SK-N-SH treated with all-trans-retinoic acid at 6 μM for 48 hours (cell line): Measurements from ENCODE around the gene STX12.

Experiments used
- ATAC-seq: fragments of 200-7000 bp; cut with Tn5 transposase; 3 replicates; pipeline ENCODE4 v1.9.1; 2020; ENCODE audit warnings: mild to moderate bottlenecking, moderate library complexity
- ARNTL ChIP-seq: fragments of 450-650 bp; formaldehyde crosslinking; IDR thresholded peaks from 2 replicates; pipeline ENCODE4 v1.5.0; 2020; ENCODE audit warnings: low read depth, mild to moderate bottlenecking, moderate library complexity, borderline replicate concordance
- BACH2 ChIP-seq: fragments of 250-450 bp; sonication (Bioruptor Pico); IDR thresholded peaks from 2 replicates; pipeline ENCODE4 v1.9.0; 2021; ENCODE audit warnings: mild to moderate bottlenecking, borderline replicate concordance
- CREB5 ChIP-seq: fragments of 250-450 bp; sonication (Bioruptor Pico); IDR thresholded peaks from 2 replicates; pipeline ENCODE4 v1.5.1; 2020; ENCODE audit warnings: low read depth, mild to moderate bottlenecking, moderate library complexity
- ESRRG ChIP-seq: fragments of 250-450 bp; sonication (Bioruptor Pico); IDR thresholded peaks from 2 replicates; pipeline ENCODE4 v1.6.1; 2021; ENCODE audit warnings: mild to moderate bottlenecking
- GLIS3 ChIP-seq: fragments of 250-450 bp; sonication (Bioruptor Pico); IDR thresholded peaks from 2 replicates; pipeline ENCODE4 v1.5.0; 2020; ENCODE audit warnings: mild to moderate bottlenecking, moderate library complexity
- ISL1 ChIP-seq: fragments of 250-450 bp; sonication (Bioruptor Pico); IDR thresholded peaks from 2 replicates; pipeline ENCODE4 v2.1.2; 2022; ENCODE audit warnings: mild to moderate bottlenecking, moderate library complexity
- OSR1 ChIP-seq: fragments of 250-450 bp; sonication (Bioruptor Pico); IDR thresholded peaks from 2 replicates; pipeline ENCODE4 v1.8.0; 2022; ENCODE audit warnings: moderate library complexity, mild to moderate bottlenecking, inconsistent platforms
- PATZ1 ChIP-seq: fragments of 250-450 bp; sonication (Bioruptor Pico); IDR thresholded peaks from 2 replicates; pipeline ENCODE4 v1.8.0; 2020; ENCODE audit warnings: mild to moderate bottlenecking, moderate library complexity, borderline replicate concordance
- PPARA ChIP-seq: fragments of 250-450 bp; sonication (Bioruptor Pico); IDR thresholded peaks from 2 replicates; pipeline ENCODE4 v1.5.0; 2020; ENCODE audit warnings: mild to moderate bottlenecking, borderline replicate concordance
- RARB ChIP-seq: fragments of 250-450 bp; sonication (Bioruptor Pico); IDR thresholded peaks from 2 replicates; pipeline ENCODE4 v1.8.0; 2021; ENCODE audit warnings: mild to moderate bottlenecking, moderate library complexity
- SNAI2 ChIP-seq: fragments of 250-450 bp; sonication (Bioruptor Pico); IDR thresholded peaks from 2 replicates; pipeline ENCODE4 v1.5.0; 2020; ENCODE audit warnings: mild to moderate bottlenecking, moderate library complexity
- TCF4 ChIP-seq: fragments of 250-450 bp; sonication (Bioruptor Pico); IDR thresholded peaks from 2 replicates; pipeline ENCODE4 v1.8.0; 2021; ENCODE audit warnings: mild to moderate bottlenecking, moderate library complexity, borderline replicate concordance
- ZC3H10 ChIP-seq: fragments of 250-450 bp; sonication (Bioruptor Pico); IDR thresholded peaks from 2 replicates; pipeline ENCODE4 v1.5.1; 2021; ENCODE audit warnings: mild to moderate bottlenecking, moderate library complexity
- ZFP3 ChIP-seq: fragments of 250-450 bp; sonication (Bioruptor Pico); IDR thresholded peaks from 2 replicates; pipeline ENCODE4 v1.5.0; 2020; ENCODE audit warnings: mild to moderate bottlenecking, moderate library complexity
- ZFP30 ChIP-seq: fragments of 450-650 bp; formaldehyde crosslinking; IDR thresholded peaks from 2 replicates; pipeline ENCODE4 v1.5.0; 2022; ENCODE audit warnings: mild to moderate bottlenecking, moderate library complexity
- ZNF565 ChIP-seq: fragments of 450-650 bp; formaldehyde crosslinking; conservative IDR thresholded peaks from 2 replicates; pipeline ENCODE4 v1.5.0; 2020; ENCODE audit warnings: low read depth, mild to moderate bottlenecking, moderate library complexity
- ZNF70 ChIP-seq: fragments of 450-650 bp; formaldehyde crosslinking; IDR thresholded peaks from 2 replicates; pipeline ENCODE4 v1.5.0; 2020; ENCODE audit warnings: mild to moderate bottlenecking, moderate library complexity
- ZNF8 ChIP-seq: fragments of 450-650 bp; formaldehyde crosslinking; IDR thresholded peaks from 2 replicates; pipeline ENCODE4 v1.5.0; 2020; ENCODE audit warnings: mild to moderate bottlenecking, moderate library complexity
- TF ChIP-seq, protein P1 (sequence below): fragments of 250-450 bp; sonication (Bioruptor Pico); IDR thresholded peaks from 2 replicates; pipeline ENCODE4 v1.5.1; 2021; ENCODE audit warnings: mild to moderate bottlenecking, moderate library complexity
- TF ChIP-seq, protein P2 (sequence below): fragments of 250-450 bp; sonication (Bioruptor Pico); IDR thresholded peaks from 2 replicates; pipeline ENCODE4 v1.8.0; 2021; ENCODE audit warnings: low read depth, mild to moderate bottlenecking, moderate library complexity, borderline replicate concordance
- TF ChIP-seq, protein P3 (sequence below): fragments of 250-450 bp; sonication (Bioruptor Pico); IDR thresholded peaks from 2 replicates; pipeline ENCODE4 v1.5.0; 2020; ENCODE audit warnings: mild to moderate bottlenecking, moderate library complexity

The STX12 gene

DNA sequence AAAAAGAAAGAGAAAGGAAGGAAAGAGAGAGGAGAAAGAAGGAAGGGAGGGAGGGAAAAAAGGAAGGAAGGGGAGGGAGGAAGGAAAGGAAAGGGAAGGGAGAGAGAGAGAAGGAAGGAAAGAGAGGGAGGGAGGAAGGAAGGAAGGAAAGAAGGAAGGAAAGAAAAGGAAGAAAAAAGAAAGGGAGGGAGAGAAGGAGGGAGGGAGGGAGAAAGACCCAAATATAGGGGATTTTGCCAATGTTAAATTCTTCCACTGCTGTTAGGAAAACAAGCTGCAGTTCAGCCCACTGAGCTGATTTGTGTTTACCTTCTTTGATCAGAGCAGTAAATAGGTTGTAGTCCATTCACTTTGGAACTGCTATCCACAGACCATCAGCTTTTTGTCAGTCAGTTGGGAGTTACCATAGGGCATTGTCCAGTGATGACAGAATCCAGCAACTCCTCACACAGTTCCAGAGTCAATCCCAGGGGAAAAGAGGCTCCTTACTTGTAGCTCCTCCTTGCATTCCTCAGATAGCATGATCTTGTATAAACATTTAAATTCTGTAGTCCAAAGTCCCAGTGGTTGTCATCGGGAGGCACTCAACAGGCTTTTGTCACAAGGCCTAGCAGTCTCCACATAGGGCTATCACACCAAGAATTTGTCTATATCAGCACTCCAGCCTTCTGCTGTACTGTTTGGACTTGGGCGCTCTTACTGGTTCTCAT, 44.1 kb downstream of the STX12 start:
- ATAC-seq, result no peak
- TF ChIP-seq ZNF565, result no peak
- no peak for TF ChIP-seq SNAI2 (CRISPR knock-in tag)
- no peak for TF ChIP-seq ZFP30 (CRISPR knock-in tag)
- 0 out of 2 replicates have a peak, but pooled peaks have one; percentile 27 for TF ChIP-seq ISL1 (CRISPR knock-in tag)
- no peak for TF ChIP-seq TCF4

DNA sequence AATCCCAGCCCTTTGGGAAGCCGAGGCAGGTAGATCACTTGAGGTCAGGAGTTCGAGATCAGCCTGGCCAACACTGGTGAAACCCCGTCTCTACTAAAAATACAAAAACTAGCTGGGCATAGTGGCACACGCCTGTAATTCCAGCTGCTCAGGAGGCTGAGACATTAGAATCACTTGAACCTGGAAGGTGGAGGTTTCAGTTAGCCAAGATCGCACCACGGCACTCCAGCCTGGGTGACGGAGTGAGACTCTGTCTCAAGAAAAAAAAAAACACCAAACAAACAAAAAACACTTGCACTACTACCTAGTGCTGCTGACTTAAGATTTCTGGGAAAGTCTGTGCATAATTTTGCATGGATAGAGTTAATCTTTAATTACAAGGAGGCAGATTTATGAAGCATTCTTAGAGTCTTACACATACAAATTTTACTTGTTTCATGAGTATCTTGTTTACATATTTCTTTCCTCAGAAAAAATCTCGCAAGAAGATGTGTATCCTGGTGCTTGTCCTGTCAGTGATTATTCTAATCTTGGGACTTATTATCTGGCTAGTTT, 48.8 kb downstream of the STX12 start:
- no peak for ATAC-seq
- TF ChIP-seq, protein P1, sequence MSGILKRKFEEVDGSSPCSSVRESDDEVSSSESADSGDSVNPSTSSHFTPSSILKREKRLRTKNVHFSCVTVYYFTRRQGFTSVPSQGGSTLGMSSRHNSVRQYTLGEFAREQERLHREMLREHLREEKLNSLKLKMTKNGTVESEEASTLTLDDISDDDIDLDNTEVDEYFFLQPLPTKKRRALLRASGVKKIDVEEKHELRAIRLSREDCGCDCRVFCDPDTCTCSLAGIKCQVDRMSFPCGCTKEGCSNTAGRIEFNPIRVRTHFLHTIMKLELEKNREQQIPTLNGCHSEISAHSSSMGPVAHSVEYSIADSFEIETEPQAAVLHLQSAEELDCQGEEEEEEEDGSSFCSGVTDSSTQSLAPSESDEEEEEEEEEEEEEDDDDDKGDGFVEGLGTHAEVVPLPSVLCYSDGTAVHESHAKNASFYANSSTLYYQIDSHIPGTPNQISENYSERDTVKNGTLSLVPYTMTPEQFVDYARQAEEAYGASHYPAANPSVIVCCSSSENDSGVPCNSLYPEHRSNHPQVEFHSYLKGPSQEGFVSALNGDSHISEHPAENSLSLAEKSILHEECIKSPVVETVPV (CRISPR knock-in tag), result no peak
- TF ChIP-seq GLIS3, result no peak
- TF ChIP-seq ZFP3 (CRISPR knock-in tag), result no peak
- no peak for TF ChIP-seq OSR1 (CRISPR knock-in tag)
- TF ChIP-seq RARB, result no peak
- no peak for TF ChIP-seq ESRRG
- TF ChIP-seq ZC3H10 (CRISPR knock-in tag), result no peak
- TF ChIP-seq ISL1 (CRISPR knock-in tag), result no peak
- no peak for TF ChIP-seq ZNF565
- no peak for TF ChIP-seq ARNTL (CRISPR knock-in tag)
- TF ChIP-seq ZNF8 (CRISPR knock-in tag), result no peak
- no peak for TF ChIP-seq CREB5 (CRISPR knock-in tag)
- TF ChIP-seq, protein P2, sequence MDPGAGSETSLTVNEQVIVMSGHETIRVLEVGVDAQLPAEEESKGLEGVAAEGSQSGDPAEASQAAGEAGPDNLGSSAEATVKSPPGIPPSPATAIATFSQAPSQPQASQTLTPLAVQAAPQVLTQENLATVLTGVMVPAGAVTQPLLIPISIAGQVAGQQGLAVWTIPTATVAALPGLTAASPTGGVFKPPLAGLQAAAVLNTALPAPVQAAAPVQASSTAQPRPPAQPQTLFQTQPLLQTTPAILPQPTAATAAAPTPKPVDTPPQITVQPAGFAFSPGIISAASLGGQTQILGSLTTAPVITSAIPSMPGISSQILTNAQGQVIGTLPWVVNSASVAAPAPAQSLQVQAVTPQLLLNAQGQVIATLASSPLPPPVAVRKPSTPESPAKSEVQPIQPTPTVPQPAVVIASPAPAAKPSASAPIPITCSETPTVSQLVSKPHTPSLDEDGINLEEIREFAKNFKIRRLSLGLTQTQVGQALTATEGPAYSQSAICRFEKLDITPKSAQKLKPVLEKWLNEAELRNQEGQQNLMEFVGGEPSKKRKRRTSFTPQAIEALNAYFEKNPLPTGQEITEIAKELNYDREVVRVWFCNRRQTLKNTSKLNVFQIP (CRISPR knock-in tag), result no peak
- TF ChIP-seq ZNF70 (CRISPR knock-in tag), result no peak
- TF ChIP-seq PPARA (CRISPR knock-in tag), result no peak
- TF ChIP-seq TCF4, result no peak

- ATAC-seq, result no peak
- no peak for TF ChIP-seq ZC3H10 (CRISPR knock-in tag)
- no peak for TF ChIP-seq GLIS3
- no peak for TF ChIP-seq PPARA (CRISPR knock-in tag)
- no peak for TF ChIP-seq OSR1 (CRISPR knock-in tag)
- no peak for TF ChIP-seq RARB
- TF ChIP-seq ZNF70 (CRISPR knock-in tag), result no peak
- TF ChIP-seq ZFP3 (CRISPR knock-in tag), result no peak
- no peak for TF ChIP-seq BACH2 (CRISPR knock-in tag)
- TF ChIP-seq PATZ1 (CRISPR knock-in tag), result no peak
- no peak for TF ChIP-seq TCF4
- TF ChIP-seq, protein P3, sequence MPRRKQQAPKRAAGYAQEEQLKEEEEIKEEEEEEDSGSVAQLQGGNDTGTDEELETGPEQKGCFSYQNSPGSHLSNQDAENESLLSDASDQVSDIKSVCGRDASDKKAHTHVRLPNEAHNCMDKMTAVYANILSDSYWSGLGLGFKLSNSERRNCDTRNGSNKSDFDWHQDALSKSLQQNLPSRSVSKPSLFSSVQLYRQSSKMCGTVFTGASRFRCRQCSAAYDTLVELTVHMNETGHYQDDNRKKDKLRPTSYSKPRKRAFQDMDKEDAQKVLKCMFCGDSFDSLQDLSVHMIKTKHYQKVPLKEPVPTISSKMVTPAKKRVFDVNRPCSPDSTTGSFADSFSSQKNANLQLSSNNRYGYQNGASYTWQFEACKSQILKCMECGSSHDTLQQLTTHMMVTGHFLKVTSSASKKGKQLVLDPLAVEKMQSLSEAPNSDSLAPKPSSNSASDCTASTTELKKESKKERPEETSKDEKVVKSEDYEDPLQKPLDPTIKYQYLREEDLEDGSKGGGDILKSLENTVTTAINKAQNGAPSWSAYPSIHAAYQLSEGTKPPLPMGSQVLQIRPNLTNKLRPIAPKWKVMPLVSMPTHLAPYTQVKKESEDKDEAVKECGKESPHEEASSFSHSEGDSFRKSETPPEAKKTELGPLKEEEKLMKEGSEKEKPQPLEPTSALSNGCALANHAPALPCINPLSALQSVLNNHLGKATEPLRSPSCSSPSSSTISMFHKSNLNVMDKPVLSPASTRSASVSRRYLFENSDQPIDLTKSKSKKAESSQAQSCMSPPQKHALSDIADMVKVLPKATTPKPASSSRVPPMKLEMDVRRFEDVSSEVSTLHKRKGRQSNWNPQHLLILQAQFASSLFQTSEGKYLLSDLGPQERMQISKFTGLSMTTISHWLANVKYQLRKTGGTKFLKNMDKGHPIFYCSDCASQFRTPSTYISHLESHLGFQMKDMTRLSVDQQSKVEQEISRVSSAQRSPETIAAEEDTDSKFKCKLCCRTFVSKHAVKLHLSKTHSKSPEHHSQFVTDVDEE (CRISPR knock-in tag), result no peak
Measured at GRCh38 chr1:27823784-27824183, 50.8 kb downstream of the STX12 start.
